Measurements from ENCODE around the gene NOSTRIN. TPM values are rescaled to one million over a fixed set of nuclear protein-coding genes. Genes with fewer than 3 reads are reported as not detected.

The NOSTRIN gene
- total RNA-seq, 6 experiments from 2014 or later, result 3.6 to 20.9 (median 9.0) TPM

DNA sequence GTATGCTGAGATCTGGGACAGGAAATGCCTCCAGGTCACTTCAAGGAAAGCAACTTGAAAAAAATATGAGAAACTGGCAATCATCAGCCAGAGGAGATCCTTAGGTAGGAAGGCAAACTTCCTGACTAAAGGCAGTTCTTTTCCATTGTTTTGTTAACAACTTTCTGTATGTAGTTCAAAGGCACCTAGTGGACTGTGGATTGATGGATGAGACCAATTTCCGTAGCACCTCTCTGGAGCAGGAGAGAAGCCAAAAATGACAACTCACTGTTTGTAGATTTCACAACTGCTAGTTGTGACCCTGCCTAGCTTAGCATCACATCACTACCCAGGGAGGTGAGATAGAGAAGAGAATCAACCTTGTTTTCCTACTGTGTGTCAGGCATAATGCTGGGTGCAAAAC is 21.8 kb upstream of the NOSTRIN start:
- Histone ChIP-seq H3K27me3 (no peaks in the 10 kb centered on the region), H3K36me3 (no peaks in the 10 kb centered on the region), H3K9me3 (no peaks in the 10 kb centered on the region), H3K4me1 (peaks cover 0 to 4% (median 0%) of the 10 kb centered on the region in 4 donors), H3K4me3 (no peak overlapping the region), H3K27ac (no peak overlapping the region)
- TF ChIP-seq, protein P1, sequence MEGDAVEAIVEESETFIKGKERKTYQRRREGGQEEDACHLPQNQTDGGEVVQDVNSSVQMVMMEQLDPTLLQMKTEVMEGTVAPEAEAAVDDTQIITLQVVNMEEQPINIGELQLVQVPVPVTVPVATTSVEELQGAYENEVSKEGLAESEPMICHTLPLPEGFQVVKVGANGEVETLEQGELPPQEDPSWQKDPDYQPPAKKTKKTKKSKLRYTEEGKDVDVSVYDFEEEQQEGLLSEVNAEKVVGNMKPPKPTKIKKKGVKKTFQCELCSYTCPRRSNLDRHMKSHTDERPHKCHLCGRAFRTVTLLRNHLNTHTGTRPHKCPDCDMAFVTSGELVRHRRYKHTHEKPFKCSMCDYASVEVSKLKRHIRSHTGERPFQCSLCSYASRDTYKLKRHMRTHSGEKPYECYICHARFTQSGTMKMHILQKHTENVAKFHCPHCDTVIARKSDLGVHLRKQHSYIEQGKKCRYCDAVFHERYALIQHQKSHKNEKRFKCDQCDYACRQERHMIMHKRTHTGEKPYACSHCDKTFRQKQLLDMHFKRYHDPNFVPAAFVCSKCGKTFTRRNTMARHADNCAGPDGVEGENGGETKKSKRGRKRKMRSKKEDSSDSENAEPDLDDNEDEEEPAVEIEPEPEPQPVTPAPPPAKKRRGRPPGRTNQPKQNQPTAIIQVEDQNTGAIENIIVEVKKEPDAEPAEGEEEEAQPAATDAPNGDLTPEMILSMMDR (IDR thresholded peaks at IDR 0.05), result peak in 1 of 4 donors; percentile 5
- no peak for TF ChIP-seq POLR2A (IDR thresholded peaks at IDR 0.05)
- ATAC-seq, result peak; percentile 94 to 98 (median 97)
- WGBS (ENCODE audit: insufficient coverage, low coverage, low lambda C conversion rate, missing lambda C conversion rate), result 17% methylated on average over 1 of the region's 1 CpG
- DNase-seq, result peak in 1 of 3 donors; percentile 53
- intact Hi-C loops (cut with DNase I), result no loop called here

DNA sequence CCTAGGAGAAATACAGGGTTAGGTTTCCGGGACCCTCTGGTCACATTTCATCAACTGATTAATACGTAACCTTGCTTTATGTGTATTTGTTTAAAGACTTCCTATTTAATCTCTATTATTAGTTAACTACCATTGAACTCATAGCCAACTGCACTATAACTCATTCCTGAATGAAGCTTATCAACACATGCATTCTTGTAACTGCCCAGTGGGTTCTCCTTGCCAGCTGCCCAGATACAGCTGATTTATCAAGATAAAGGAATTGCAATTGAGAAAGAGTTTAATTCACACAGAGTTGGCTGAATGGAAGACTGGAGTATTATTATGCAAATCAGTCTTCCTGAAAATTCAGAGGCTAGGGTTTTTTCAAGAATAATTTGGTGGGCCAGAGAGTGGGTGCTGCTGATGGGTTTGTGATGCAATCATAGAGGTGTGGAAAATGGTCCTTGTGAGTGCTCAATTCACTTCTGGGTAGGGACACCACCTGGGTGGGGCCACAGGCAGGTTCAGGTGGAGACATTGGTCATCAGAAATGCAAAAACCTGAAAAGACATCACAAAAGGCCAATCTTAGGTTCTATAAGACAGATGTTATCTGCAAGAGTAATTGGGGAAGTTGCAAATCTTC is 21.1 kb upstream of the NOSTRIN start:
- Histone ChIP-seq H3K4me3 (no peak overlapping the region), H3K4me1 (peaks cover 0 to 4% (median 0%) of the 10 kb centered on the region in 4 donors), H3K9me3 (no peaks in the 10 kb centered on the region), H3K36me3 (no peaks in the 10 kb centered on the region), H3K27ac (no peak overlapping the region), H3K27me3 (no peaks in the 10 kb centered on the region)
- ATAC-seq, result peak in 2 of 4 donors; percentile 18 to 23
- intact Hi-C loops (cut with DNase I), result no loop called here
- WGBS (ENCODE audit: insufficient coverage, low coverage, low lambda C conversion rate, missing lambda C conversion rate), result 15% methylated on average over 2 of the region's 2 CpGs
- no peak for DNase-seq
- TF ChIP-seq, protein P1 (IDR thresholded peaks at IDR 0.05), result no peak
- TF ChIP-seq POLR2A (IDR thresholded peaks at IDR 0.05), result no peak

DNA sequence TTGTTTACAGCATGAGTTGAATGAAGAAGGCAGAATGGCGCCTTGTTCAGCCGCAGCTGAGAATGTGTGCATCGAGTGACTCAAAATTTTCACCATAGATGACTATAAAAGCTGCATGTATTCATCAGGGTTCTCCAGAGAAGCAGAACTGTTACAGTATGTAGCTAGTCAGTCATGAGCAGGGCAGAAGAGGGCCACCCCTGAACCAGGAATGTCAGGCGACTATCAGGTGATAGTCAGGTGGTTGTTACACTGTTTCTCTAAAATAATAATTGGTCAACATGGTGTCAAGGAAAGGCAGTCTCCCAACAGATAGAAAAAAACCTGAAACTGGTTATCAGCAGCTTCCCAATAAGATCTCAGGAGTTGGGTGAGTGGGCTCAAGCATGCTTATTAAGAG is 20.2 kb upstream of the NOSTRIN start:
- H3K4me1 ChIP-seq, result peaks cover 0 to 4% (median 0%) of the 10 kb centered on the region in 4 donors
- ATAC-seq, result no peak

DNA sequence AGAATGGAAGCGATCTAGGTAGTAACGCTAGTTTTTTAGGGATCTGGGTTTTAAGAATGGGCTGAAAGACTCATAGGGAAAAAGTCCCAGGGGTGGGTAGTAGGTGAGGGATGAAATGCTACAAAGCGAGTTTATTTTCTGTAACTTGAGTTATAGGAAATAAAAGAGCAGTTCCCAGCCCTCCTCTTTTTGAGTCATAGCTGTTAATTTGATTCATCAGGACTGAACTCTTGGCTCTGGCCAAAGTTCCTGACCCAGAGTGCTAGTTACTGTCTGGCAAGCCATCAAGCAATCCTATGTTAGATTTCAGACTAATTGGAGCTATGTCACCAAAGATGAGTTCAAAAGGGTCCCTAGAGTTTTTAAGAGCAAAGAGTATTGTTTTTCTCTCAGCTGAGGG is 17.4 kb upstream of the NOSTRIN start:
- intact Hi-C loops (cut with DNase I), result no loop called here
- peak in 2 of 4 donors; percentile 28 to 55 for ATAC-seq
- TF ChIP-seq, protein P1 (IDR thresholded peaks at IDR 0.05), result no peak
- no peak for TF ChIP-seq POLR2A (IDR thresholded peaks at IDR 0.05)

More for the DNA sequence above, 20.2 kb upstream of the NOSTRIN start:
- H3K9me3 ChIP-seq, result no peaks in the 10 kb centered on the region
- H3K27me3 ChIP-seq, result no peaks in the 10 kb centered on the region
- no peak overlapping the region for H3K4me3 ChIP-seq
- TF ChIP-seq POLR2A (IDR thresholded peaks at IDR 0.05), result no peak
- TF ChIP-seq, protein P1 (IDR thresholded peaks at IDR 0.05), result no peak
- 96% methylated on average over 4 of the region's 4 CpGs for WGBS (ENCODE audit: insufficient coverage, low coverage, low lambda C conversion rate, missing lambda C conversion rate)
- intact Hi-C loops (cut with DNase I), result no loop called here
- no peaks in the 10 kb centered on the region for H3K36me3 ChIP-seq
- no peak for DNase-seq
- H3K27ac ChIP-seq, result no peak overlapping the region

More for the DNA sequence above, 17.4 kb upstream of the NOSTRIN start:
- Histone ChIP-seq H3K4me3 (no peak overlapping the region), H3K4me1 (peaks cover 0 to 4% (median 0%) of the 10 kb centered on the region in 4 donors), H3K27ac (no peak overlapping the region), H3K9me3 (no peaks in the 10 kb centered on the region), H3K36me3 (no peaks in the 10 kb centered on the region), H3K27me3 (no peaks in the 10 kb centered on the region)
- no peak for DNase-seq
- WGBS (ENCODE audit: insufficient coverage, low coverage, low lambda C conversion rate, missing lambda C conversion rate), result 90% methylated on average over 3 of the region's 3 CpGs
